ENCODE results near the gene TM9SF1. TPM values are rescaled to one million over a fixed set of nuclear protein-coding genes. Genes with fewer than 3 reads are reported as not detected.

Gene TM9SF1
- total and polyA plus RNA-seq, 2 of the 13 experiments (the other 11 are each of a cell fraction or from before 2014, with no cell fraction given) = 83.2 to 110 TPM

DNA sequence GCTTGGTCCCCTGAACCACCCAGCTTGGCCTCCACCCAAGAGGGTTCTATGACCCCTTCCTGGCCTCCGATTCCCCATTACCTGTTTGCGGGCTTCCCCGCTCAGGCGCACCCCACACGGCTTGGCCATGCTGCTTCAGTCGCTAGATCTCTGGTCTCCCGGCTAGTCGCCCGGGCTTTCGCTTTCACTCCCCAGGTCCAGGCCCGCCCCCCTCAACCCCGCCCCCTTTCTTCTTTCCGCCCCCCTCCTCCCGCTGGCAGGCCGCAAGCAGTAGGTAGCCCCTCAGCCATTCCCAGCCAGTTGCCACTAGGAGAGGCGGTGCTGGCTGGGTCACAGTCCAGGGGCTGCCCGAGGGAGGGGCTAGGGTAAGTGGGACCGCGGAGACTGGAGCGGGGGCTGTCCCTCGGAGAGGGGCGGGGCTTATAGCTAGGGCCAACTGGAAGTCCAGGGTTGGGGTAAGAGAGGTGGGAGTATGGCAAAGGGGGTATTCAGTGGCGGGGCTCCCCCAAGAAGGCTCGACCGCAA, 48.7 kb downstream of the TM9SF1 start, which contains the start of gene PSME2 (continued):
- TF ChIP-seq, protein P1, sequence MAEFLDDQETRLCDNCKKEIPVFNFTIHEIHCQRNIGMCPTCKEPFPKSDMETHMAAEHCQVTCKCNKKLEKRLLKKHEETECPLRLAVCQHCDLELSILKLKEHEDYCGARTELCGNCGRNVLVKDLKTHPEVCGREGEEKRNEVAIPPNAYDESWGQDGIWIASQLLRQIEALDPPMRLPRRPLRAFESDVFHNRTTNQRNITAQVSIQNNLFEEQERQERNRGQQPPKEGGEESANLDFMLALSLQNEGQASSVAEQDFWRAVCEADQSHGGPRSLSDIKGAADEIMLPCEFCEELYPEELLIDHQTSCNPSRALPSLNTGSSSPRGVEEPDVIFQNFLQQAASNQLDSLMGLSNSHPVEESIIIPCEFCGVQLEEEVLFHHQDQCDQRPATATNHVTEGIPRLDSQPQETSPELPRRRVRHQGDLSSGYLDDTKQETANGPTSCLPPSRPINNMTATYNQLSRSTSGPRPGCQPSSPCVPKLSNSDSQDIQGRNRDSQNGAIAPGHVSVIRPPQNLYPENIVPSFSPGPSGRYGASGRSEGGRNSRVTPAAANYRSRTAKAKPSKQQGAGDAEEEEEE (CRISPR knock-in tag; IDR thresholded peaks at IDR 0.05; ENCODE audit: borderline replicate concordance) = peak; percentile 89; the same call in 1 of the 2 replicates
- TF ChIP-seq PCBP1 (IDR thresholded peaks at IDR 0.05; ENCODE audit: borderline replicate concordance, low read depth, low read length) = no peak
- no peak; the same call in 1 of the 2 replicates for TF ChIP-seq ZNF720 (CRISPR knock-in tag; IDR thresholded peaks at IDR 0.05)
- no peak for TF ChIP-seq TOPORS (CRISPR knock-in tag; IDR thresholded peaks at IDR 0.05)
- TF ChIP-seq NONO (IDR thresholded peaks at IDR 0.05) = no peak
- no peak for TF ChIP-seq NONO (CRISPR knock-in tag; conservative IDR thresholded peaks at IDR 0.05)
- TF ChIP-seq EZH2 (conservative IDR thresholded peaks at IDR 0.05; ENCODE audit: low read depth, low read length) = no peak
- TF ChIP-seq ZNF780A (CRISPR knock-in tag; IDR thresholded peaks at IDR 0.05) = no peak
- TF ChIP-seq PHF20 (CRISPR knock-in tag; IDR thresholded peaks at IDR 0.05) = no peak
- TF ChIP-seq CHCHD3 (CRISPR knock-in tag; IDR thresholded peaks at IDR 0.05) = no peak; the same call in 1 of the 2 replicates
- TF ChIP-seq, protein P2, sequence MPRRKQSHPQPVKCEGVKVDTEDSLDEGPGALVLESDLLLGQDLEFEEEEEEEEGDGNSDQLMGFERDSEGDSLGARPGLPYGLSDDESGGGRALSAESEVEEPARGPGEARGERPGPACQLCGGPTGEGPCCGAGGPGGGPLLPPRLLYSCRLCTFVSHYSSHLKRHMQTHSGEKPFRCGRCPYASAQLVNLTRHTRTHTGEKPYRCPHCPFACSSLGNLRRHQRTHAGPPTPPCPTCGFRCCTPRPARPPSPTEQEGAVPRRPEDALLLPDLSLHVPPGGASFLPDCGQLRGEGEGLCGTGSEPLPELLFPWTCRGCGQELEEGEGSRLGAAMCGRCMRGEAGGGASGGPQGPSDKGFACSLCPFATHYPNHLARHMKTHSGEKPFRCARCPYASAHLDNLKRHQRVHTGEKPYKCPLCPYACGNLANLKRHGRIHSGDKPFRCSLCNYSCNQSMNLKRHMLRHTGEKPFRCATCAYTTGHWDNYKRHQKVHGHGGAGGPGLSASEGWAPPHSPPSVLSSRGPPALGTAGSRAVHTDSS (CRISPR knock-in tag; conservative IDR thresholded peaks at IDR 0.05) = no peak
- peak; percentile 80 for TF ChIP-seq RBM39 (IDR thresholded peaks at IDR 0.05; ENCODE audit: low read depth, low read length, poor library complexity, severe bottlenecking)
- TF ChIP-seq ATRX (CRISPR knock-in tag; IDR thresholded peaks at IDR 0.05; ENCODE audit: borderline replicate concordance) = no peak
- peak in 1 of 2 experiments; percentile 89; a peak in 2 of 4 replicates for TF ChIP-seq KLF16 (CRISPR knock-in tag; IDR thresholded peaks at IDR 0.05)
- peak; percentile 42 for TF ChIP-seq ZNF263 (CRISPR knock-in tag; IDR thresholded peaks at IDR 0.05)
- TF ChIP-seq CEBPB (IDR thresholded peaks at IDR 0.05; ENCODE audit: borderline replicate concordance, low read depth, low read length) = no peak
- TF ChIP-seq, protein P3, sequence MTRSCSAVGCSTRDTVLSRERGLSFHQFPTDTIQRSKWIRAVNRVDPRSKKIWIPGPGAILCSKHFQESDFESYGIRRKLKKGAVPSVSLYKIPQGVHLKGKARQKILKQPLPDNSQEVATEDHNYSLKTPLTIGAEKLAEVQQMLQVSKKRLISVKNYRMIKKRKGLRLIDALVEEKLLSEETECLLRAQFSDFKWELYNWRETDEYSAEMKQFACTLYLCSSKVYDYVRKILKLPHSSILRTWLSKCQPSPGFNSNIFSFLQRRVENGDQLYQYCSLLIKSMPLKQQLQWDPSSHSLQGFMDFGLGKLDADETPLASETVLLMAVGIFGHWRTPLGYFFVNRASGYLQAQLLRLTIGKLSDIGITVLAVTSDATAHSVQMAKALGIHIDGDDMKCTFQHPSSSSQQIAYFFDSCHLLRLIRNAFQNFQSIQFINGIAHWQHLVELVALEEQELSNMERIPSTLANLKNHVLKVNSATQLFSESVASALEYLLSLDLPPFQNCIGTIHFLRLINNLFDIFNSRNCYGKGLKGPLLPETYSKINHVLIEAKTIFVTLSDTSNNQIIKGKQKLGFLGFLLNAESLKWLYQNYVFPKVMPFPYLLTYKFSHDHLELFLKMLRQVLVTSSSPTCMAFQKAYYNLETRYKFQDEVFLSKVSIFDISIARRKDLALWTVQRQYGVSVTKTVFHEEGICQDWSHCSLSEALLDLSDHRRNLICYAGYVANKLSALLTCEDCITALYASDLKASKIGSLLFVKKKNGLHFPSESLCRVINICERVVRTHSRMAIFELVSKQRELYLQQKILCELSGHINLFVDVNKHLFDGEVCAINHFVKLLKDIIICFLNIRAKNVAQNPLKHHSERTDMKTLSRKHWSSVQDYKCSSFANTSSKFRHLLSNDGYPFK (CRISPR knock-in tag; IDR thresholded peaks at IDR 0.05; ENCODE audit: borderline replicate concordance) = peak; percentile 89; the same call in 1 of the 2 replicates
- TF ChIP-seq, protein P4, sequence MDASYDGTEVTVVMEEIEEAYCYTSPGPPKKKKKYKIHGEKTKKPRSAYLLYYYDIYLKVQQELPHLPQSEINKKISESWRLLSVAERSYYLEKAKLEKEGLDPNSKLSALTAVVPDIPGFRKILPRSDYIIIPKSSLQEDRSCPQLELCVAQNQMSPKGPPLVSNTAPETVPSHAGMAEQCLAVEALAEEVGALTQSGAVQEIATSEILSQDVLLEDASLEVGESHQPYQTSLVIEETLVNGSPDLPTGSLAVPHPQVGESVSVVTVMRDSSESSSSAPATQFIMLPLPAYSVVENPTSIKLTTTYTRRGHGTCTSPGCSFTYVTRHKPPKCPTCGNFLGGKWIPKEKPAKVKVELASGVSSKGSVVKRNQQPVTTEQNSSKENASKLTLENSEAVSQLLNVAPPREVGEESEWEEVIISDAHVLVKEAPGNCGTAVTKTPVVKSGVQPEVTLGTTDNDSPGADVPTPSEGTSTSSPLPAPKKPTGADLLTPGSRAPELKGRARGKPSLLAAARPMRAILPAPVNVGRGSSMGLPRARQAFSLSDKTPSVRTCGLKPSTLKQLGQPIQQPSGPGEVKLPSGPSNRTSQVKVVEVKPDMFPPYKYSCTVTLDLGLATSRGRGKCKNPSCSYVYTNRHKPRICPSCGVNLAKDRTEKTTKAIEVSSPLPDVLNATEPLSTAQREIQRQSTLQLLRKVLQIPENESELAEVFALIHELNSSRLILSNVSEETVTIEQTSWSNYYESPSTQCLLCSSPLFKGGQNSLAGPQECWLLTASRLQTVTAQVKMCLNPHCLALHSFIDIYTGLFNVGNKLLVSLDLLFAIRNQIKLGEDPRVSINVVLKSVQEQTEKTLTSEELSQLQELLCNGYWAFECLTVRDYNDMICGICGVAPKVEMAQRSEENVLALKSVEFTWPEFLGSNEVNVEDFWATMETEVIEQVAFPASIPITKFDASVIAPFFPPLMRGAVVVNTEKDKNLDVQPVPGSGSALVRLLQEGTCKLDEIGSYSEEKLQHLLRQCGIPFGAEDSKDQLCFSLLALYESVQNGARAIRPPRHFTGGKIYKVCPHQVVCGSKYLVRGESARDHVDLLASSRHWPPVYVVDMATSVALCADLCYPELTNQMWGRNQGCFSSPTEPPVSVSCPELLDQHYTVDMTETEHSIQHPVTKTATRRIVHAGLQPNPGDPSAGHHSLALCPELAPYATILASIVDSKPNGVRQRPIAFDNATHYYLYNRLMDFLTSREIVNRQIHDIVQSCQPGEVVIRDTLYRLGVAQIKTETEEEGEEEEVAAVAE (CRISPR knock-in tag; IDR thresholded peaks at IDR 0.05; ENCODE audit: borderline replicate concordance) = no peak; the same call in 1 of the 2 replicates
